CD4-positive, alpha-beta T cell treated with Interleukin-15 for 4 hours (primary cell): ENCODE data around the gene THADA.

Source experiments
- DNase-seq: peaks from one replicate; pipeline ENCODE4 v3.0.0-alpha.2; 2020; ENCODE audit warnings: low spot score

THADA gene

DNA sequence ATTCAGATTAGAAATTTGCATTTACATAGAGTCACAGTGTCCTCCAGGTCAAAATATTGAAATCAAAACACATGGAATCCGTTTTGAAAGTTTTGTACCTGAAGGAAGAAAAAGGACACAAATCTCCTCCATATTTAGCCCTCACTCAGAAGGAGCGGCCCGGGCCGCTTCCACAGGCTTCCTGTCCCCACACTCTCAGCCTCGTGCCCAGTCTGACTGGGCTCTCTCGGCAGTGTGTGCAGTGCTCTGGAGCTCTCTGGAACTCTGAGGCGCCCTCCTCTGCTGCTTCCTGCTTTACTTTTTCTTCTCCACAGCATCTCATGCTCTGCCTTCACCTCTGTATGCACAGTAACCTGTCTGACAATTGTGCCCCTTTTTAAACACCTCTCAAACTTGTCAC is 347.2 kb downstream of the THADA start:
- DNase-seq, result no peak

GRCh38 chr2:43246641-43247040 is 349.2 kb downstream of the THADA start:
- no peak for DNase-seq

GRCh38 chr2:43241558-43241957 is 354.3 kb downstream of the THADA start:
- DNase-seq, result no peak

- DNase-seq, result no peak
Observed at GRCh38 chr2:43240766-43241150, 355.1 kb downstream of the THADA start.

- DNase-seq, result no peak
Observed at GRCh38 chr2:43239981-43240765, 355.7 kb downstream of the THADA start.

- no peak for DNase-seq
Observed at GRCh38 chr2:43238813-43239212, 357.0 kb downstream of the THADA start.

DNA sequence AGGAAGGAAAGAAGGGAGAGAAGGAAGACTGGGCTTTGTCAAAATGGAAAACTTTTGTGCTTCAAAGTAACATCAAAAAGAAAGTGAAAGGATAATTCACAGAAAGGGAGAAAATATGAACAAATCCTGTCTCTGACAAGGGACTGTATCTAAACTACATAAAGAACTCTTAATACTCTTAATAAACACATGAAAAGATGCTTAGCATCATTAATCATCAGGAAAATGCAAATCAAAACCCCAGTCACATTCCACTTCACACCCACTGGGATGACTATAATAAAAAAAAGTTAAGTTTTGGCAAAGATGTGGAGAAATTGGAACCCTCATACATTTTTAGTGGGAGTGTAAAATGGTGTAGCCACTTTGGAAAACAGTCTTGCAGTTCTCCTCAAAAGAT is 357.7 kb downstream of the THADA start:
- DNase-seq, result no peak

DNA sequence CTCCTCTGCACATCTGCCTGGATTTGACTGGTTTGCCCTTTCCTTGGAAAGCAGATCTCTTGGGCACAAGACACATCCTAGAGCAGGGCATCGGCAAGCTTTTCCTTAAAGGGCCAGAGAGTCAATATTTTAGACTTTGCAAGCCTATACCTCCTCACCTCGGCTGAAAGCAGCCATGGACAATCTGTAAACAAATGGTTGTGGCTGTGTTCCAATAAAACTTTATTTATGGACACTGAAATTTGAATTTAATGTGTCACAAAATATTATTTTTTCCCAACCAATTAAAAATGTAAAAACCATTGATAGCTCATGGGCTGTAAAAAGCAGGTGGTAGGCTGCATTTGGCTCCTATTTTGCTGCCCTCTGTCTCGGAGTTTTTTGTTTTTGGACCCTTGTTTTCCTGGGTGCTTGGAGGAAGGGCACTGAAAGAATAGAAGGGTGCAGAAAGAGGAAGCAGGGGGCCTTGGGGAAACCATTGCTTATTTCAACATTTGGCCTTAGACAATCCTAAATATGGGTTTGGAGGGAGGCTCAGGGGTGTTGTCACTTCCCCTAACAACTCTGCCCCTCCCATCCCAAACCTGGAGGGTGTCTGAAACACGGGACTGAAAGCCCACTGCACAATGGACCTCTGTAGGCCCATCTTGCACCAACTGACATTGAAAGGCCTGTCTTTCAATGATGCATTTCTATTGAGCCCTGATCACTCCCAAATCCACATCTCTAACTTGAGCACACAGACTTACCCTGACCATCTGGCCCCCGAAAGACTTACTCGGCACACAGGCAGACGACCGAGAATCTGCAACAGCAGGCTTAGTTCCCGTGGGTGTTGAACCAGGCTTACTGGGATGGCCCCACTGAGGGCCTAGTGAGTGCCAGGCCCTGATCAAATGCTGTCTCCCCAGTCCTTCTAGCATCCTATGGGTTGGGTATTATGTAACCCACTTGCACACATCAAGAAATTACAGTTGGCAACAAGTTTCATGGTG is 362.3 kb downstream of the THADA start:
- DNase-seq, result no peak

DNA sequence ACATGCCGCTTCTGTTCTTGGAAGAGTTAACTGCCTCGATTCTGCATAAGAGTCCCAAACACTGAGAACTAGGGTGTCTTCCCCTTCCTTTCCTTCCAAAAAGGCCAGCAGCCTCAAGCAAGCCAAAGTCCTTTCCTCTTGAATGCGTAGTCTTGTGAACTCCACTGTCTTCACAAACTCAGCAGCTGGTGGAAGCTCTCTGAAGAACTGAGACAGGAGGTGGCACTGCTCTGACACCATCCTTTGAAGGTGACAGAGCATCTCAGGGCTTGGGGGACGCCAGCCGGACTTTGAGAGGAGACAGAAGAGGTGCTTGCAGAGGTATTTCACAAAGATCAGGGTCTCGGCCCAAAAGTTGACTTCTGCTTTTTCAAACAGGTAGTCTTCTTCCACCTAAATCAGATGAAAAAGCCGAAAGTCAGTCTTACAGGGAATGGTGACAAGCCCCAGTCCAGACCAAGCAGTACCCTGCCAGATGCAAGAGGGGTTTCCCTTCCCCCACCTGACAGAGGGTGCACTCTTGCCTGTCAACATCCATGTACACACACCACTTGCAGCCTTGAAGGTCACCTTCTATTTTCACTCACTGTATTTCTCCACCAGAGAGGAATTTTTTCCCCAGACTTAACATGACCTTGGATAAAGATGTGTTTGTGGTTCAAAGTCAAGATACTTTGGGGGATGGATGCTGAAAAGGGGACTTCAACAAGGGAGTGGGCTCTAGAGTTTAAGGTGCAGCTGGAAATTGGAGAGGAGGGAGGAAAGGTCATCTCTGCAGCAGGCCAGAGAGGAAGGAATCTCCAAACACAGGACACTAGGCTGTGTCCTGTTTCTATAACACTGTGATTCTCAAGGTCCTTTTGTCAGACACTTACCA is 364.6 kb downstream of the THADA start:
- no peak for DNase-seq

- no peak for DNase-seq
Observed at GRCh38 chr2:43230351-43230885, 365.4 kb downstream of the THADA start.

DNA sequence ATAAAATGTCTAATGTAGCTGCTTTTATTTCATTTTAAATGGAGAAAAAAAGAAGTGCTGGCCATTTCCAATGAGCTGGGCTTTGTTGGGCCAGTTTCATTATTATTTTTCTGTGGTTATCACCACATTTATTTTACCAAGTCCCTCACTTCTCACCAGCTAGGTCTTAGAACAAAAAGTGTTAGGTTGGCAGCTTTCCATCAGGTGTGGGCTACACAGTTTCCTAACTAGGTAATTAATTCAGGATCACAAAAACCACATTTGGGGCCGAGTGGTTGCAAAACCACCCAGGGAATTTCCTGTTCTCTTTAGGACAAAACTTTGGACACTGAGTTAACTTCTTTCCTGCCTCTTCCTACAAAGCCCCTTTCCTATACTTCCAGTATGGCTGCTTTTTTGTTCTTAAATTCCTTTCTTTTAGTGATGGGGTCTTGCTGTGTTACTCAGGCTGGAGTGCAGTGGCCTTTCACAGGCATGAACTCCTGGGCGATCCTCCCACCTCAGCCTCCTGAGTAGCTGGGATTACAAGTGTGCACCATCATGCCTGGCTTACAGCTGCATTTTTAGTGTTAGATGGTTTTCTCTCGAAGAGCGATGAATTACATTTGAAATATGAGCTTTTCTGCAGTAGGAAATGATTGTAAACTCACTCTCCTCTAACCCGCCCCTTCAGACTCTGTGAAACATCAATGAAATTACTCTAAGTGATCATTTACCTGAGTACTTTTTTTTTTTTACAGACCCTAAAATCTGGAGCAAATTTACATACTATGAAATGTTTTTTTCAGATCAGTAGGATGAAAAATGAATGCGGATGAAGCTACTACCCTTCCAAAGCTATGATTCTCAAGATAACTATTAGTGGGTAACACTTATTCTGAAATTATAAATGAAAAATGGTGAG is 366.8 kb downstream of the THADA start:
- DNase-seq, result peak; percentile 32

DNA sequence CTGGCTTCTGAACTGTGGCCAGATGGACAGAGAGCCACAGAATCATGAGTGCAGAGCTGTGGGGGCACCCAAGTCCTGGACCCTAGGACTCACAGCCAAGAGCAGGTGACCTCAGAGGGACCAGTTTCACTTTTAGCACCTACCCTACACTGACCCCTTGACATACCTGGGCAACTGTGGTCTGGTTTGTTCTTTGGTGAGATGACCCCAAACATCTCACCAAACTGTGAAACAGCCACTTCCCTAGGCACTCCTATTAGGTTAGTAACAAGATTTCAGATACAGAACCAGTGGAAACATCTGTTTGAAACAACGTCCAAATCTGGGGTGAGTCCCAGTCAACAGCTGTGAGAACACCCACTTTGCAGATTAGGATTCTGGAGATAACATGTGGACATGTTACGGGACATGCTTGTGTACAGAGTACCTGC is 367.5 kb downstream of the THADA start:
- no peak for DNase-seq

GRCh38 chr2:43227830-43228281 is 368.0 kb downstream of the THADA start:
- no peak for DNase-seq

DNA sequence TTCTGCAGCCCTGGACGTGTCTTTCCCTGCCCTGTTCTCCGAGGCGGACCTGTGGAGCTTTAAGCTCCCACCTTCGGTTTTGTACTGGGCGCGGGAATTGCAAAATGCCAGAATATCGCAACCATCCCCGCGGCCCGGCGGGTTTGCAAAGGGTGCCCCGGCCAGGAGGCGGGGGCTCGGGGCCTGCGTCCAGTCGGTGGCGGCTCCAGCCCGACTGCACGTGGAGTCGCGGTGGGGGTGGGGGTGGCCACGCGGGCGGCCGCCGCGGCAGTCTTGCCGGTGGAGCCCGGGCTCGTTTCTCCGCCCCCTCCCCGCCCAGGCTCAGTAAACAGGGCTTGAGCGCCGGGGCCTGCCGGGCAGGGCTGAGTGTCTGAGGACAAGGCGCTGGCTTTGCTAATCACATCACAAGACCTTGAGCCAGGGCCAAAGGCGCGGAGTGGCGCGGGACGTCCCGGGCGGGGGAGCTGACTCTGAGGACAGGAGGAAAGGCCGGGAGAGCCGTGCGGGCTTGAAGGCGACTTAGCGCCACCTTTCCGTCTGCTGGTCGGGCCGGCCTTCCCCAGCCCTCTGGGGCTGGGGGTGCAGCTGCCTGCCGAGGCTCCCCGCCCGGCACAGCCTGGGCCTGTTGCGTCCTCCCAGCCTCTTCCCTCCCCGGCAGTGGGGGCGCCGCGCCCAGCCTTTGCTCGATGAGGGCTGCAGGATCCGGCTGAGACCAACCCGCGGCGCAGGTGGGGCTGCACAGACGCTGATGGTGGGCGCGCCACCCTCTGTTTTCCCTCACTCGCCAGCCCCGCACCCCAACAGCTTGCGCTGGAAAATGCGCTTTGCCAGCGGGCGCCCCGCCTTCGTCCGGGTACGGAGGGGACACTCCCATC is 368.6 kb downstream of the THADA start:
- DNase-seq, result peak; percentile 54

DNA sequence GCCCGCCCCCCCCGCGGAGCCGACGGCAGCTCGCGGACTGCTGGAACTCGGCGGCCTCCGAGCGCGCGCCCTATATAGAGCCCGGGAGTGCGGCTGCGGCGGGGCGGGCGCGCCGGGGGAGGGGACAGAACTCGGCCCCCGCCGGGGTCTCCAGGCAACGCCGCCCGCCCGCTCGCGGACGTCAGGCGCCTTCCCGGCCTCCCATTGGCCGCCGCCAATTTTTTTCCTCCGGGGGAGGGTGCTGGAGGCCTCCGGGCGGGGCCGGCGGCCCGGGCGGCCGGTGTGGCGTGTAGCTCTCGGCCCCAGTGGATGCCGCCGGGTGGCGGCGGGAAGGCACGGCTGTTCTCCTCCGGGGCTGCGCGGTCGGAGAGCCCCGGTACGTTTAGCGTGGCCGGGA is 369.3 kb downstream of the THADA start, which contains the start of gene ZFP36L2:
Gene ZFP36L2 (minus strand): TSS at position 49 of the 397 bp plus-strand sequence. CDS start 291 bp downstream, outside the sequence.
- peak; percentile 97 for DNase-seq

DNA sequence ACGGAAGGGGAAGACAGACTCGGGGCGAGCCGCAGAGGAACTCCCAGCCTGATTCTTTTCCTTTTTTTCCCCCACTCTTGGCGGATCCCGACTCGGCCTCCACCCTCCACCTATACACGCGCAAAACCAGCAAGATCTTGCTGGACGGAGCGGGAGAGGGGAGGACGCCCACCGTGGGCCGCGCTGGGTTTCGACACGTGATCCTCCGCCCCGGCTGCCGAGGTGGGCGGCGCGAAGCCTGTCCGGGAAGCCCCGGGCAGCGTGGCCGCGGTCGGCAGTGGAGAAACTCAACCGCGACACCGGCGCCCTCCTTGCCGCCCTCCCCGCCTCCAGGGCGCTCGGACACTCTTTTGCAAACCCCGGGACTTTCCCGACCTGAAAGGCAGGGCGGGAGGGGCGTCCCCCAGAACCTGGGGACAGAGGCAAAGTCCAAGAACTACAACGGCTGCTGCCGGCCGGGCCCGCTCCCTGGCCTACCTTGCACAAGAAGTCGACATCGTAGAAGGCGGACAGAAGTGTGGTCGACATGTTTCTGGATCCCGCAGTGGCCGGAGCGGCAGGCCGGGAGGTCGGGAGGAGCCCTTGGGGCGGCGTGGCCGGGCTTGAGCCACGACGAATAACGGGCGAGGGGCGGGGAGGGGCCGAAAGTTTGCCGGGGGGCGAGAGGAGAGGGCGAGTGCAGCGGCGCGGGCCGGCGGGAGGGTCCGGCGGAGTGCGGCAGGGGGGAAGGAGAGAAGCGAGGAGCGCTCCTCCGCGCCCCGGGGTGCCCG is 369.9 kb downstream of the THADA start:
- peak; percentile 68 for DNase-seq

DNA sequence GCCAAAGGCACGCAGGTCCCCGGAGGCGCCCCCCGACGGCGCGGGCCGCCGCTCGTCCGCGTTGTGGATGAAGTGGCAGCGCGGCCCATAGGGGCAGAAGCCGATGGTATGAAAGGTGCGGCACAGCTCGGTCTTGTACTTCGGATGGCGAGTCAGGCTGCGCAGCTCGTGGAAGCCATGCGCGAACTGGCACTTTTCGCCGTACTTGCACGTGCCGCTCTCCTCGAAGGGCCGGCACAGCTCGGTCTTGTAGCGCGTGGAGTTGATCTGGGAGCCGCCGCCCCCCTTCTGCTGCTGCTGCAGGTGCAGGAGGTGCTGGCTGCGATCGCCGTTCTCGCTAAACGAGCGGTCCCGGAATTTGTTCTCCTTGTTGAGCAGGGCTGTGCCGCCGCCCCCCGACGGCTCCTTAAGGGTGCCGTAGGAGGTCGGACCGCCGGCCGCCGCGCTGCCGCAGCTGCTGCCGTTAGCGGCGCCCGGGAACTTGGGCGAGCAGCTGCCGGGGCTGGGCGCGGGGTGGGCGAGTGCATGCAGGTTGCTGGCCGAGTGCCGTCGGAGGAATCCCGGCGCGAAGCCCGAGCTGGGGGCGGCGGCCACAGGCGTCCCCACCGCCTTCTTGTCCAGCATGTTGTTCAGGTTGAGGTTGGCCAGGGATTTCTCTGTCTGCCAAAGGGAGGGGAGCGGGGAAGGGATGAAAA is 370.6 kb downstream of the THADA start:
- DNase-seq, result peak; percentile 65

DNA sequence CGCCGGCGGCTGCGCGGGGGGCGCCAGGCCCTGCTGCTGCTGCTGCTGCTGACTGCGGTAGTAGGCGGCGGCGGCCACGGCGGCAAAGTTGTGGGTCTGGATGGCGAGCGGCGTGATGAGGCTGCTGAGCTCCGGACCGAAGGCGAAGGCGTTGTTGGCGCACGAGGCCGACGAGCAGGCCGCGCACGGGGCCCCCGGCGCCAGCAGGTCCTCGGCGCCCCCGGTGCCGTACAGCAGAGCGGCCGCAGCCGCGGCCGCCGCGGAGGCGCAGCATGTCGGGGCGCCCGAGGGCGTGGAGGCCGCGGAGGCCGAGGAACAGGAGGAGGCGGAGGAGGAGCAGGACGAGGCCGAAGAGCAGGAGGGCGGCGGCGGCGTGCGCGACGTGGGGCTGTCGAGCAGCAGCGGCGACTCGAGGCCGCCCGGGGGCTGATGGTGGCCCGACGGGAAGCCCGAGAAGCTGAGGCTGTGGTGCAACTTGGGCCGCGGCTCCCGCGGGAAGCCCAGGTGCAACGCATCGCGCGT is 371.2 kb downstream of the THADA start:
- DNase-seq, result peak; percentile 44
